ENCODE results near the gene MRPS24. TPM values are rescaled to one million over a fixed set of nuclear protein-coding genes. Genes with fewer than 3 reads are reported as not detected.

Gene MRPS24
- total RNA-seq, 1 experiment from 2014 or later: 224 TPM

DNA sequence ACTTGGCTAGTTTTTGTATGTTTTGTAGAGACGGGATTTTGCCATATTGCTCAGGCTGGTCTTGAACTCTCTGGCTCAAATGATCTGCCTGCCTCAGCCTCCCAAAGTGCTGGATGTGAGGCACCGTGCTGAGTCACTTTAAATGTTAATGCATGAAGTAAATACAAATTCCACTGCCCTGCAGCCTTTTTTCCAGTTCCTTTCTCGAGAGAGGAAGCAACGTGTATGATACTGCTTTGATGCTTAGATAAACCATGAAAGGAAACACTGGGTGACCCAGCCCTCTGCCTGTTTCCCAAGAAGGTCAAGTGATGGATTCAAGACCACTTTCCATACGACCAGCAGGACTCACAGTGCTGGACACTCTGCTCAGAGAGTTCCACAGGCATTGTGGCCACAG lies 11.3 kb upstream of the MRPS24 start:
- TF ChIP-seq TCF7L2 (IDR thresholded peaks at IDR 0.05; ENCODE audit: low read depth, low read length) (no peak), POLR2AphosphoS5 (IDR thresholded peaks at IDR 0.05; ENCODE audit: low read depth, low read length) (no peak), SIN3A (IDR thresholded peaks at IDR 0.05; ENCODE audit: borderline replicate concordance, insufficient read depth, low read depth, low read length) (no peak)
- in situ Hi-C loops (cut with HindIII; ENCODE audit: low pct_unique_long_range_greater_than_20kb, low sequenced_read_pairs): no loop called here
- Histone ChIP-seq H3K27ac (ENCODE audit: low read length) (no peak overlapping the region), H3K36me3 (ENCODE audit: control insufficient read depth, insufficient read depth, low read length) (peaks cover 3% of the 10 kb centered on the region; the same call in 1 of the 2 replicates), H3K9me3 (ENCODE audit: control insufficient read depth, insufficient read depth, low read depth, low read length) (no peaks in the 10 kb centered on the region), H3K4me3 (ENCODE audit: low read depth in 2 of 2, low read length in 2 of 2) (no peak overlapping the region), H3K4me1 (ENCODE audit: control insufficient read depth, insufficient read depth, low read length) (no peaks in the 10 kb centered on the region; the same call in 1 of the 2 replicates), H3K27me3 (ENCODE audit: control insufficient read depth, insufficient read depth, low read length) (no peaks in the 10 kb centered on the region)
- ChIA-PET POLR2A (no interaction called here), CTCF (no interaction called here)
- intact Hi-C loops (cut with micrococcal nuclease; ENCODE audit: unreplicated experiment): no loop called here
- ATAC-seq: no peak
- no TSS peak for BruUV-seq (replicated peaks)
- DNase-seq (ENCODE audit: low read depth, low spot score): no peak

DNA sequence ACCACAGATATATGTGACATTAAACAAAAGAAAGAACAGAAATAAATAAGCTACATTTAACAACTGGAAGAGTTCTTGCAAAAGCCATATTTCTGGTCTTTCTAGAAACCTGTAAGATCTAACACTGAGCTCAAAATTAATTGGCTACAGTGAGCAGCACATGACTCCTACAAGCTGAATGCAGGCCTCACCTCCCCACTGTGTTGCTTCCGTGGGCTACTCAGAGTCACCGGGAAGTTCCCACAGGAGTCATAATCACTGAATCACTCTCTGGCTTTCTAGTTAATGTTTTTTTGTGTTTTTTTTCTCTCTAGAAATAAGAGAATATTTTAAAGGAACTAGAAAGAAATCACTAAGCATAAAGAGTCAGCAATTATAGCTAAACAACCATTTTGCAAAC lies 10.2 kb upstream of the MRPS24 start:
- intact Hi-C loops (cut with micrococcal nuclease; ENCODE audit: unreplicated experiment): no loop called here

More for the DNA sequence above, 10.2 kb upstream of the MRPS24 start:
- H3K36me3 ChIP-seq (ENCODE audit: control insufficient read depth, insufficient read depth, low read length): peaks cover 3% of the 10 kb centered on the region; the same call in 1 of the 2 replicates
- H3K4me3 ChIP-seq (ENCODE audit: low read depth in 2 of 2, low read length in 2 of 2): no peak overlapping the region
- ATAC-seq (no peak), DNase-seq (ENCODE audit: low read depth, low spot score) (no peak)
- H3K27me3 ChIP-seq (ENCODE audit: control insufficient read depth, insufficient read depth, low read length): no peaks in the 10 kb centered on the region
- TF ChIP-seq, protein P1, sequence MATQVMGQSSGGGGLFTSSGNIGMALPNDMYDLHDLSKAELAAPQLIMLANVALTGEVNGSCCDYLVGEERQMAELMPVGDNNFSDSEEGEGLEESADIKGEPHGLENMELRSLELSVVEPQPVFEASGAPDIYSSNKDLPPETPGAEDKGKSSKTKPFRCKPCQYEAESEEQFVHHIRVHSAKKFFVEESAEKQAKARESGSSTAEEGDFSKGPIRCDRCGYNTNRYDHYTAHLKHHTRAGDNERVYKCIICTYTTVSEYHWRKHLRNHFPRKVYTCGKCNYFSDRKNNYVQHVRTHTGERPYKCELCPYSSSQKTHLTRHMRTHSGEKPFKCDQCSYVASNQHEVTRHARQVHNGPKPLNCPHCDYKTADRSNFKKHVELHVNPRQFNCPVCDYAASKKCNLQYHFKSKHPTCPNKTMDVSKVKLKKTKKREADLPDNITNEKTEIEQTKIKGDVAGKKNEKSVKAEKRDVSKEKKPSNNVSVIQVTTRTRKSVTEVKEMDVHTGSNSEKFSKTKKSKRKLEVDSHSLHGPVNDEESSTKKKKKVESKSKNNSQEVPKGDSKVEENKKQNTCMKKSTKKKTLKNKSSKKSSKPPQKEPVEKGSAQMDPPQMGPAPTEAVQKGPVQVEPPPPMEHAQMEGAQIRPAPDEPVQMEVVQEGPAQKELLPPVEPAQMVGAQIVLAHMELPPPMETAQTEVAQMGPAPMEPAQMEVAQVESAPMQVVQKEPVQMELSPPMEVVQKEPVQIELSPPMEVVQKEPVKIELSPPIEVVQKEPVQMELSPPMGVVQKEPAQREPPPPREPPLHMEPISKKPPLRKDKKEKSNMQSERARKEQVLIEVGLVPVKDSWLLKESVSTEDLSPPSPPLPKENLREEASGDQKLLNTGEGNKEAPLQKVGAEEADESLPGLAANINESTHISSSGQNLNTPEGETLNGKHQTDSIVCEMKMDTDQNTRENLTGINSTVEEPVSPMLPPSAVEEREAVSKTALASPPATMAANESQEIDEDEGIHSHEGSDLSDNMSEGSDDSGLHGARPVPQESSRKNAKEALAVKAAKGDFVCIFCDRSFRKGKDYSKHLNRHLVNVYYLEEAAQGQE (IDR thresholded peaks at IDR 0.05; ENCODE audit: insufficient read depth in 1 of 2, low read depth in 2 of 2, low read length in 1 of 2): no peak
- TF ChIP-seq TCF7L2 (IDR thresholded peaks at IDR 0.05; ENCODE audit: low read depth, low read length): no peak
- TF ChIP-seq, protein P2, sequence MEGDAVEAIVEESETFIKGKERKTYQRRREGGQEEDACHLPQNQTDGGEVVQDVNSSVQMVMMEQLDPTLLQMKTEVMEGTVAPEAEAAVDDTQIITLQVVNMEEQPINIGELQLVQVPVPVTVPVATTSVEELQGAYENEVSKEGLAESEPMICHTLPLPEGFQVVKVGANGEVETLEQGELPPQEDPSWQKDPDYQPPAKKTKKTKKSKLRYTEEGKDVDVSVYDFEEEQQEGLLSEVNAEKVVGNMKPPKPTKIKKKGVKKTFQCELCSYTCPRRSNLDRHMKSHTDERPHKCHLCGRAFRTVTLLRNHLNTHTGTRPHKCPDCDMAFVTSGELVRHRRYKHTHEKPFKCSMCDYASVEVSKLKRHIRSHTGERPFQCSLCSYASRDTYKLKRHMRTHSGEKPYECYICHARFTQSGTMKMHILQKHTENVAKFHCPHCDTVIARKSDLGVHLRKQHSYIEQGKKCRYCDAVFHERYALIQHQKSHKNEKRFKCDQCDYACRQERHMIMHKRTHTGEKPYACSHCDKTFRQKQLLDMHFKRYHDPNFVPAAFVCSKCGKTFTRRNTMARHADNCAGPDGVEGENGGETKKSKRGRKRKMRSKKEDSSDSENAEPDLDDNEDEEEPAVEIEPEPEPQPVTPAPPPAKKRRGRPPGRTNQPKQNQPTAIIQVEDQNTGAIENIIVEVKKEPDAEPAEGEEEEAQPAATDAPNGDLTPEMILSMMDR (IDR thresholded peaks at IDR 0.05): no peak
- no peak for TF ChIP-seq POLR2AphosphoS5 (IDR thresholded peaks at IDR 0.05; ENCODE audit: low read depth, low read length)
- no peak for TF ChIP-seq SIN3A (IDR thresholded peaks at IDR 0.05; ENCODE audit: borderline replicate concordance, insufficient read depth, low read depth, low read length)
- no peaks in the 10 kb centered on the region; the same call in 1 of the 2 replicates for H3K4me1 ChIP-seq (ENCODE audit: control insufficient read depth, insufficient read depth, low read length)
- no peaks in the 10 kb centered on the region for H3K9me3 ChIP-seq (ENCODE audit: control insufficient read depth, insufficient read depth, low read depth, low read length)
- no peak overlapping the region for H3K27ac ChIP-seq (ENCODE audit: low read length)
- ChIA-PET CTCF (no interaction called here), POLR2A (no interaction called here)
- no TSS peak for BruUV-seq (replicated peaks)
- in situ Hi-C loops (cut with HindIII; ENCODE audit: low pct_unique_long_range_greater_than_20kb, low sequenced_read_pairs): no loop called here
